ENCODE results near the gene CMTM1.
"Not testable (repeated sequence)": the region's sequence is repeated elsewhere in the genome, so short reads cannot be mapped to it uniquely, and the experiment has no call there.

The CMTM1 gene

GRCh38 chr16:66617010-66617434, 50.8 kb downstream of the CMTM1 start:
- no peak for DNase-seq

- DNase-seq = no peak
These were observed 51.5 kb downstream of the CMTM1 start for GRCh38 chr16:66617728-66618127.

GRCh38 chr16:66618588-66619375, 52.5 kb downstream of the CMTM1 start:
- DNase-seq = no peak

- no peak for DNase-seq
These were observed 53.5 kb downstream of the CMTM1 start for GRCh38 chr16:66619534-66620428.

- no peak for DNase-seq
These were observed 54.2 kb downstream of the CMTM1 start for GRCh38 chr16:66620429-66620795.

- DNase-seq = no peak
These were observed 55.7 kb downstream of the CMTM1 start for GRCh38 chr16:66621973-66622372.

GRCh38 chr16:66622863-66623262, 56.6 kb downstream of the CMTM1 start:
- DNase-seq = no peak

- DNase-seq = no peak
These were observed 57.5 kb downstream of the CMTM1 start for GRCh38 chr16:66623755-66624154.

- DNase-seq = not testable (repeated sequence)
These were observed 61.6 kb downstream of the CMTM1 start for GRCh38 chr16:66627611-66628378.
